H7 (cell line): ENCODE measurements around the gene GH2. TPM values are rescaled to one million over a fixed set of nuclear protein-coding genes. Genes with fewer than 3 reads are reported as not detected.
"Not testable (repeated sequence)": the region's sequence is repeated elsewhere in the genome, so short reads cannot be mapped to it uniquely, and the experiment has no call there.

ENCODE experiments used
- DNase-seq: peaks from one replicate; pipeline ENCODE4 v3.0.0; 2012
- H3K27me3 ChIP-seq: 2 replicates; pipeline ENCODE4 v1.6.0; 2011; ENCODE audit warnings: mild to moderate bottlenecking, low read length; ENCODE audit not compliant: control insufficient read depth, insufficient read depth
- H3K36me3 ChIP-seq: replicated peaks from 2 replicates; pipeline ENCODE4 v1.5.1; 2011; ENCODE audit warnings: low read length; ENCODE audit not compliant: control insufficient read depth, insufficient read depth
- H3K4me3 ChIP-seq: 2 replicates; pipeline ENCODE4 v1.5.1; 2011; ENCODE audit warnings: low read depth, mild to moderate bottlenecking, control low read depth, low read length, moderate library complexity; ENCODE audit not compliant: insufficient read depth
- total RNA-seq: library from RNA; depleted of rRNA; stranded (reverse); fragments of >200 nt; shearing (Covaris generic); gene quantifications from 2 replicates; pipeline ENCODE4 v1.2.3, GENCODE V29; 2014

The GH2 gene
- total RNA-seq, 1 experiment from 2014 or later, result not detected

DNA sequence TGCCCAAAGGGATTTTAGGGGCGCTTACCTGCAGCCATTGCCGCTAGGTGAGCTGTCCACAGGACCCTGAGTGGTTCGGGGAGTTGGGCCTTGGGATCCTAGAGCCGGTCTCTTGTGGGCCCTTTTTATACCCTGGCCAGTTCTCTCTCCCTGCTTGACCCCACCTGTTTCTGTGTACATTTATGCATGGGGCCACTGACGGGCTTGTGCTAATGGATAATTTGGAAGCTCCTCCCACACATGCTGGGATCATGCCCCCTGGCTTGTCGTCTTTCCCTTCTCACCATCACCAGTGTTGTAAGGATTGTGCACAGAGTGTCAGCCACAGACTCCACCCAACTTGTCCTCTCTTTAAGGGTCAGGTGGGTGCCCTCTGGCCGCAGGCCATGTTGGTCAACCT lies 8.2 kb downstream of the GH2 start, which contains the start of gene CSH2:
Gene CSH2, minus strand, starts transcription at position 101 of the 400 bp plus-strand sequence. Its CDS starts 63 bp downstream, at position 38.
- not testable (repeated sequence) for H3K36me3 ChIP-seq, DNase-seq, H3K4me3 ChIP-seq, H3K27me3 ChIP-seq

DNA sequence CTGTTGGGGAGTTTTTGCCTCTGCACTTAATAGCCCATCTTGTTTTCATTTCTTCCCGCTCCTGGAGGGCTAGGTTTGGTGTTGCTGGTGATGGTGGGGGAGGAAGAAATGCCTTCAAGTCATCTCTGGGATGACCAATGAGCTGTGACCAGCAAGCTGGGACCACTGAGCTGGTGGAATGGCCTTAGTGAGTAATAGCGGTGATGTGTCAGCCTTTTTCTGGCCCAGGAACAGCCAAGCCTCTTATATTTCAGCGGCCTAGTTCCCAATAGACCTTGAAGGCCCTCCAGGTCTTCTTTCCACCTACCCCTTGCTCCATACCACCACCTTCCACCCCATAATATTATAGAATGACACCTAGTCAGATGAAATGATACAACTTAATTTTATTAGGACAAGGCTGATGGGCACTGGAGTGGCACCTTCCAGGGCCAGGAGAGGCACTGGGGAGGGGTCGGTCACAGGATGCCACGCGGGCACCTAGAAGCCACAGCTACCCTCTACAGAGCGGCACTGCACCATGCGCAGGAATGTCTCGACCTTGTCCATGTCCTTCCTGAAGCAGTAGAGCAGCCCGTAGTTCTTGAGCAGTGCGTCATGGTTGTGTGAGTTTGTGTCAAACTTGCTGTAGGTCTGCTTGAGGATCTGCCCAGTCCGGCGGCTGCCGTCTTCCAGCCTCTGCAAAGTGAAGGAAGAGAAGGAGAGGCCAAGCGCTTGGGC lies 9.9 kb downstream of the GH2 start:
- not testable (repeated sequence) for DNase-seq, H3K4me3 ChIP-seq, H3K27me3 ChIP-seq, H3K36me3 ChIP-seq

DNA sequence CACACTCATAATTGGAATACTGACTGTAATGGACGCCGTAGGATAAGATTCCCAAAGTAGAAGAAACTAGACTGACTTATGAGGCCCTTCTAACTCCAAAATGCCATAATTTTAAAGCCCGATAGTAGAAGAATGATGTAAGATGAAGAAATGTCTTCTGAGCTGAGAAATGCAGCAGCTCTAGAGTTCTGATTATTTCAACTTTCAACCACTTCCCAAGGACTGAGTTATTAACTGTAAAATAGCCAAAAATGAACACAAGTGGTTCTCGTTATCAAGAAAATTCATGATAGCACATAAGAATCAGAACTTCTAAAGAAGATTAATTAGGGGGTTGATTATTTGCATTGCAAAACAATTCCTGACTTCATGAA lies 11.5 kb downstream of the GH2 start:
- not testable (repeated sequence) for H3K27me3 ChIP-seq, H3K4me3 ChIP-seq, DNase-seq, H3K36me3 ChIP-seq

DNA sequence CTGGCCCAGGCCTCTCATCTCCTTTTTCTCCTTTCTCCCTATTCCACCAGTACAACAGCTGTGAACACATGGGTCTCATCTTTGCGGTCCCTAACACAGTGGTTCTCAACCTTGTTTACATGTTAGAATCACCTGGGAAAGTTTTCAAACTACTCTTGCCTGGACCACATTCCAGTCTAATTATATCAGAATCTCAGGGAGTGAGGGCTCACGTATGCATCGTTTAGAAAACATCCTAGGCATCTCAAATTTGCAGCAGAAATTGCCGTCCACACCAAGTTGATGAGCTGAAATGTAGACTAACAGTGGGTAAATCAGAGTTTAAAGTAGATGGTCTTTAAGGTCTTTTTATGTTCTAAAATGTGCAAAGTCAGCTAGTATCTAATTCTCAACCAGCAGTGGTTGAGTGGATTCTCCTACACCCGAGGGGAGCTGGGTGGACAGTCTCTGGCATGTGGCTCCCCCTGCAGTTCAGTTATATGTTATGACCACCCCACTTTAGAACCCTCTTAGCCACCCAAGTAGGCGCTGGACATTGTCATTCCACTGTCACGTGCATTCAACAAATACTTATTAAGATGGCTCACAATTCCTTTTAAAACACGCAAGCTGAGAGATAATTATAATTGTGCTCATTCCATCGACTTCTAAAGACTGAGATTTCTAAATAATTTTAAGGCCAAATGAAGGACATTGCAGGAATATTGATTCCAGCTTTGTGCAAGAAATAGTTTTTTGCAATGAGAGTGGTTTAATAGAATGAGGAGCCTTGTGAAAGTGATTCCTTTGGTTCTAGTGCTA lies 12.1 kb downstream of the GH2 start:
- DNase-seq, H3K27me3 ChIP-seq, H3K4me3 ChIP-seq, H3K36me3 ChIP-seq: not testable (repeated sequence)

DNA sequence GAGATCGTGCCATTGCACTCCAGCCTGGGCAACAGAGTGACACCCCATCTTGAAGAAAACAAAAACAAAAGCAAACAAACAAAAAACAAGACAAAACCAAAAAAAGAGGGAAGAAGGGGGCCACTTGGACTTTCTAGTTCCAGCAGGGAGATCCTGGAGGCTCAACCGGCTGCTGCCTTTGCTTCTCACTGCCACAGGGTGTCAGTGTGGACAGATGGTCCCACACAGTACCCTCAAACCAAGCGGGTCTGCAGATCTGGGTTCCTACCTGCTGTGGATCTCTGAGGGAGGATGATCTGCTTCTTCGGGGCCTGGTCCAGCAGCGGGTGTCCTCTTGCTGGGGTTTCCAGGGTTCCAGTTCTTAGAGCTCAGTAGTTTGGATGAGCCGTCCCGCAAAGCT lies 15.1 kb downstream of the GH2 start:
- not testable (repeated sequence) for H3K4me3 ChIP-seq, H3K36me3 ChIP-seq, DNase-seq, H3K27me3 ChIP-seq

DNA sequence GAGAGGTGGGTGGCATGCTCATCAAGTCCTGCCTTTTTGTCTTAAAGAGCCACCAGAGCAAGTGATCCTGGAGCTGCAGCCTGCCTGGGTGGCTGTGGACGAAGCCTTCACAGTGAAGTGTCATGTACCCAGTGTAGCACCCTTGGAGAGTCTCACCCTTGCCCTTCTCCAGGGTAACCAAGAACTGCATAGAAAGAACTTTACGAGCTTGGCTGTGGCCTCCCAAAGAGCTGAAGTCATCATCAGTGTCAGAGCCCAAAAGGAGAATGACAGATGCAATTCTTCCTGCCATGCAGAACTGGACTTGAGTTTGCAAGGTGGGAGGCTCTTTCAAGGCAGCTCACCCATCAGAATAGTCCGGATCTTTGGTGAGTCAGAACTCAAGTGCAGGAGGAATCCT lies 22.5 kb downstream of the GH2 start:
- H3K4me3 ChIP-seq, result no peak overlapping the region
- H3K27me3 ChIP-seq, result peaks cover 4% of the 10 kb centered on the region; the same call in 1 of the 2 replicates
- no peak for DNase-seq
- no peaks in the 10 kb centered on the region for H3K36me3 ChIP-seq

DNA sequence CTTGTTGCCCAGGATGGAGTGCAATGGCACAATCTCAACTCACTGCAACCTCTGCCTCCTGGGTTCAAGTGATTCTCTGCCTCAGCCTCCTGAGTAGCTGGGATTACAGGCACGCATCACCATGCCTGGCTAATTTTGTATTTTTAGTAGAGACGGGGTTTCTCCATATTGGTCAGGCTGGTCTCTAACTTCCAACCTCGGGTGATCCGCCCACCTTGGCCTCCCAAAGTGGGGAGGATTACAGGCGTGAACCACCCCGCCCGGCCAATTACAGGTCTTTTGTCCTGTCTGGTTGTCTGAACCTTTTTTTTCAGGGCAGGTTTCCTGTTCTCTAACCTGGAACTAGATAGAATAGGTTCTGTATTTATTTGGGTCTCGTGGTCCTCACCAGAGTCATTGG lies 25.3 kb downstream of the GH2 start:
- H3K4me3 ChIP-seq, H3K27me3 ChIP-seq, DNase-seq, H3K36me3 ChIP-seq: not testable (repeated sequence)

DNA sequence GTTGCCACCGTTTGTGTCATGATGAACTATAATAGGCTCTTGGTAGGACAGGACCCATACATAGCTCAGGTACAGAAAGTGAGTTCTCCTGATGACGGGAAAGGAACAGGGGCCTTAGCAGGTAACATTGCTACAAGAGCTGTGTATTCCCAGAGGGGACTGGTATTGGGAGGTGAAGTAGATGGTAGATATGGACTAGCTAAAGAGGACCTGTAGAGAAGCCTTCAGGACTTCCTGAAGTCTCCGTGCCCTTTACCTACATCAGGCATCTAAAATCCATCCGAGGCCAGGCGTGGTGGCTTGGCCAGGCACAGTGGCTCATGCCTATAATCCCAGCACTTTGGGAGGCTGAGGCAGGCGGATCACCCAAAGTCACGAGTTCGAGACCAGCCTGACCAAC lies 26.6 kb downstream of the GH2 start:
- Histone ChIP-seq H3K36me3 (no peaks in the 10 kb centered on the region), H3K27me3 (peaks cover 4% of the 10 kb centered on the region; the same call in 1 of the 2 replicates), H3K4me3 (no peak overlapping the region)
- no peak for DNase-seq

DNA sequence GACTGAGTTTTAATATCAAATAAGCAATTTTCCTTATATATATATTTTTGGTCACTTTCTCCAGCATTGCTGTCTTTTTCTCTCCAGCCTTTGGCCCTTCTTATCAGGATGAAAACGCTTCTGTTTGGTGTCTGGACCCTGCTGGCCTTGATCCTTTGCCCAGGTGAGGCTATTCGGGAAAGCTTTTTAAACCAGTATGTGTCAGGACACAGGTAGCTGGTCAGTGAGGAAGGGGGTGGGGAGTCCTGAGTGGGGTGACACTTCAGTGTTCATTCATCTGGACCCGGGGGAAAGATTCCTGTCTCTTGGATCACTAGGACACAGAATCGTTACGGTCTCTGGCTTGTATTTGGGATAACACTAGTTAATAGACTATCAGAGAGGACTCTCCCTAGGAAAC lies 27.0 kb downstream of the GH2 start:
- Histone ChIP-seq H3K27me3 (peaks cover 5% of the 10 kb centered on the region; the same call in 1 of the 2 replicates), H3K4me3 (no peak overlapping the region), H3K36me3 (no peaks in the 10 kb centered on the region)
- DNase-seq, result no peak

DNA sequence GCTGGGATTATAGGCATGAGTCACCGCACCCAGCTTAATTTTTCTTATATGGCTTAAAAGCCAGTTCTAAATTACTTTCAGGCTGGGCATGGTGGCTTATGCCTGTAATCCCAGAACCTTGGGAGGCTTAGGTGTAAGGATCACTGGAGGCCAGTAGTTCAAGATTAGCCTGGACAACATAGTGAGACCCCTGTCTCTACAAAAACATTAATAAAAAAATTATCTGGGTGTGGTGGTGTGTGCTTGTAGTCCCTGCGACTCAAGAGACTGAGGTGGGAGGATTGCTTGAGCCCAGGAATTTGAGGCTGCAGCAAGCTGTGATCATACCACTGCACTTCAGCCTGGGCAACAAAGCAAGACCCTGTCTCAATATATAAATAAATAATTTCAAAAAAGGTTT lies 28.5 kb downstream of the GH2 start:
- DNase-seq, result no peak
- H3K27me3 ChIP-seq, result peaks cover 12% of the 10 kb centered on the region
- H3K36me3 ChIP-seq, result no peaks in the 10 kb centered on the region

DNA sequence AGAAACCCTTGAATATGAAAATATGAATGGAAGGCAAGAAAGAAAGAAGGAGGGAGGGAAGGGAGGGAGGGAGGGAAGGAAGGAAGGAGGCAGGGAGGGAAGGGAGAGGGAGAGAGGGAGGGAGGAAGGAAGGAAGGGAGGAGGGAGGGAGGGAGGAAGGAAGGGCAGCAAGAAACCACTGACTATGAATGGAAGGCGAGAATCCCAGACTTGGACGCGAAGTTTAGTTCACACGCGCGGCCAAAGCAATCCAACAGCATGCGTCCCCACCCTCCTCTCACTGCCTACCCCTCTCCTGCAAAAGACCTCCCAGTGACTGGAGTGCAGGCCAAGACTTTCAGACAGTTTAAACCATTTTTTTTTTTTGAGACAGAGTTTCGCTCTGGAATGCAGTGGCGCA lies 31.3 kb downstream of the GH2 start:
- DNase-seq, result no peak
- H3K27me3 ChIP-seq, result peaks cover 18% of the 10 kb centered on the region
- H3K36me3 ChIP-seq, result no peaks in the 10 kb centered on the region
- H3K4me3 ChIP-seq, result no peak overlapping the region

More for the DNA sequence above, 28.5 kb downstream of the GH2 start:
- H3K4me3 ChIP-seq, result no peak overlapping the region

DNA sequence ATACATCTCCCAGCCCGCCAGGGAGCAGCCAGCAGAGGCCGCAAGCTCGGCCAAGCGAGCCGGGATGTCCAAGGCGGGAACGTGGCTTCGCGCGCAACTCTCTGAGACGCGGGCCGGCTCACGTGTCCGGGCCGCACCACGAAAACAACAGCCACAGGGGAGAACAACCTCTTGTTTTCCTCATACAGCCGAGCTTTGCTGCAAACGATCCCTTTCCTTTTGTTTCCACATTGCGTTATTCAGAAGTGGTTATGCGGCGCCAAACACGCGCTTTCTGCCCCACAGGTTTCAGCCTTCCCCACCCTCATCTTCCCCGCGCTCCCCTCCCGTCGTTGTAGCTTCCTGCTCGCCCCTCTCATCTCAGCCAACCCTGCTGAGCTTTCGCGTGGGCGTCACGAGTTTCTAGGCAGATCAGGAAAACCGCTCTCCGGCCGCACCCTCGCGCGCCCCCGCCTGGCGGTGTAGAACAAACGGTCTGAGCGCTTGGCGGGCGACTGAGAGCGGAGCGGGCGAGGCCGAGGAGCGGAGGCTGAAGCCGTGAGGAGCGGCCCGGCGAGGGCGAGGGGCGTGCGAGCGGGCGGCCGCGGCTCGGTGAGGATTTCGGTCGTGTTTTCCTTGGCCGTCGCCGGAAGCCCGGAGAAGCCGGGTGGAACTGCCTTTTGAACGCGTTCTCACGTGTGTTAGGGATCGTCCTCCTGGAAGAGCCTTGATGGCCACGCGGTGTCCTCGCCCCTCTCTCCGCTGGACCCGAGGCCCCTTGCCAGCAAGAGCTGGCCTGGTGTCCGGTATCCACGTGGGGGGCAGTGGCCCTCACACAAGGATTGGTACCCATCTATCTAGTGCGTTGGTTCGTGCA lies 32.7 kb downstream of the GH2 start:
- DNase-seq, result peak; percentile 98
- peak overlapping the region; percentile 25 for H3K4me3 ChIP-seq
- peaks cover 18% of the 10 kb centered on the region for H3K27me3 ChIP-seq

DNA sequence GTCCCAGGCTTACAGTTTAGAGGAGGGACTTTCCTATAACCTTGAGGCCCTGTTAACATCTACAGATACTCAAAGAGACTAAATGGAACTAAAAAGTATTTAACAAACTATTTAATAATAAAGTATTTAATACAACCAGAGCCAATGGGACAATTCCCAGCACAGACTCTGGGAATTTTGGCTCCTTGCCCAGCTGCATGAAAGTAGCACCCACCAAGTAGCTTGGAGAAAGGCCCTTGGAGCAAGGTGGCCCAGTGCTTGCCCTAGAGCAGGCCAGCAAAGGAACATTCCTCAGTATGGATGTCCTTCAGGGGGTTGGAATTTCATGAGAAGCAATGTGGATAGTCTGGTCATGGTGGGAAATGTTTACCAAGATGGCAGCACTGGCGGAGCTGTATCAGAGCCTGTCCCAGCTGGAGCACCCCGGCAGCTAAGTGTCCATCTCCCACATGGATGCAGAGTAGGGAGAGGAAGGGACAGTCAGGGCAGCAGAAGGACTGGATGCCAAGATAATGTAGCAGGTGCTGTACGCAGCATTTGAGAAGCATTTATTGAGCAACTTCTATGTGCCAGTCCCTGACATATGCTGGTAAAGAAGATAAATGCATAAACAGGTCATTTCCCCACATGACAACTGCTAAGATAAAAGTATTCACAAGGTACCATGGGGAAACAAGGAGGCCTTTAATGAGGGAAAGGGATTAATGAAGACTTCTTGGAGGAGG lies 34.1 kb downstream of the GH2 start:
- H3K36me3 ChIP-seq, result no peaks in the 10 kb centered on the region
- H3K27me3 ChIP-seq, result peaks cover 18% of the 10 kb centered on the region
- H3K4me3 ChIP-seq, result no peak overlapping the region
- no peak for DNase-seq

More for the DNA sequence above, 32.7 kb downstream of the GH2 start:
- H3K36me3 ChIP-seq, result no peaks in the 10 kb centered on the region

DNA sequence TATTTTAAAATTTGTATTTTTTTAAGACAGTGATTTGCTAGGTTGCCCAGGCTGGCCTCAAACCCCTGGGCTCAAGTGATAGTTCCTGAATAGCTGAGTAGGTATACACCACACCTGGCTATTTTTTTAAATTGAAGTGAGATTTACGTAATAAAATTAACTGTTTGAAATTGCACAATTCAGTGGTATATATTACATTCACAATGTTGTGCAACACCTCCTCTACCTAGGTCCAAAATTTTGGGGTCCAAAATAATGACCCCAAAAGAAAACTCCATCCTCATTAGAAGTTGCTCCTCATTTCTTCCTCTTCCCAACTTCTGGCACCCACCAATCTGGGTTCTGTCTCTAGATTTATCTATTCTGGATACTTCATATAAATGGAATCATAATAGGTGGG lies 36.2 kb downstream of the GH2 start:
- DNase-seq, result peak; percentile 1
- Histone ChIP-seq H3K27me3 (peaks cover 18% of the 10 kb centered on the region), H3K36me3 (no peaks in the 10 kb centered on the region), H3K4me3 (no peak overlapping the region)
